KMS-11 (cell line): ENCODE data around the gene DUSP9.

ENCODE experiments used
- H2AFZ ChIP-seq: fragments of 200-600 bp; sonication (generic); 2 replicates; pipeline ENCODE4 v1.6.1; 2016; ENCODE audit warnings: antibody characterized with exemption, mixed run types, low read depth
- H3K27ac ChIP-seq: fragments of 200-600 bp; sonication (generic); 2 replicates; pipeline ENCODE4 v1.6.1; 2016; ENCODE audit warnings: mild to moderate bottlenecking, mixed run types
- H3K27me3 ChIP-seq: fragments of 200-600 bp; sonication (generic); 2 replicates; pipeline ENCODE4 v1.6.1; 2017; ENCODE audit warnings: mild to moderate bottlenecking, low read depth, mixed run types, moderate library complexity; ENCODE audit not compliant: insufficient read depth
- H3K36me3 ChIP-seq: fragments of 200-600 bp; sonication (generic); 2 replicates; pipeline ENCODE4 v1.6.1; 2017; ENCODE audit warnings: mild to moderate bottlenecking, mixed run types; ENCODE audit not compliant: insufficient read depth
- H3K4me1 ChIP-seq: fragments of 200-600 bp; sonication (generic); 2 replicates; pipeline ENCODE4 v1.6.1; 2016; ENCODE audit warnings: mild to moderate bottlenecking, low read depth, mixed run types; ENCODE audit not compliant: poor library complexity, severe bottlenecking
- H3K4me2 ChIP-seq: fragments of 200-600 bp; sonication (generic); 2 replicates; pipeline ENCODE4 v1.7.0; 2016; ENCODE audit warnings: mild to moderate bottlenecking, mixed run types
- H3K4me3 ChIP-seq: fragments of 200-600 bp; sonication (generic); IDR thresholded peaks from 2 replicates; pipeline ENCODE4 v1.6.1; 2017; ENCODE audit warnings: low read depth, low read length, mixed read lengths; ENCODE audit not compliant: insufficient read depth
- H3K79me2 ChIP-seq: fragments of 200-600 bp; sonication (generic); 2 replicates; pipeline ENCODE4 v1.6.1; 2016; ENCODE audit warnings: low read depth, mixed run types; ENCODE audit not compliant: insufficient read depth
- H3K9ac ChIP-seq: fragments of 200-600 bp; sonication (generic); 2 replicates; pipeline ENCODE4 v1.6.1; 2016; ENCODE audit warnings: mild to moderate bottlenecking, mixed run types
- H4K20me1 ChIP-seq: fragments of 200-600 bp; sonication (generic); 2 replicates; pipeline ENCODE4 v1.6.1; 2016; ENCODE audit warnings: mild to moderate bottlenecking, mixed run types; ENCODE audit not compliant: insufficient read depth
- CTCF ChIP-seq: fragments of 200-600 bp; sonication (generic); conservative IDR thresholded peaks from 2 replicates; pipeline ENCODE4 v1.6.1; 2017; ENCODE audit warnings: low read depth, mild to moderate bottlenecking, antibody characterized with exemption, low read length, moderate library complexity, mixed read lengths

Gene DUSP9

GRCh38 chrX:153671589-153672530 is 24.9 kb downstream of the DUSP9 start:
- Histone ChIP-seq H3K36me3 (no peaks in the 10 kb centered on the region), H3K4me1 (no peaks in the 10 kb centered on the region), H4K20me1 (no peaks in the 10 kb centered on the region), H2AFZ (no peak overlapping the region), H3K79me2 (no peaks in the 10 kb centered on the region), H3K27me3 (no peaks in the 10 kb centered on the region), H3K27ac (no peak overlapping the region), H3K9ac (no peak overlapping the region), H3K4me3 (no peak overlapping the region), H3K4me2 (no peak overlapping the region)
- no peak for TF ChIP-seq CTCF

- H3K27ac ChIP-seq, result no peak overlapping the region
- H3K4me1 ChIP-seq, result no peaks in the 10 kb centered on the region
- no peaks in the 10 kb centered on the region for H3K79me2 ChIP-seq
- H2AFZ ChIP-seq, result no peak overlapping the region
- no peak for TF ChIP-seq CTCF
- H3K36me3 ChIP-seq, result no peaks in the 10 kb centered on the region
- H3K27me3 ChIP-seq, result no peaks in the 10 kb centered on the region
- no peak overlapping the region for H3K4me2 ChIP-seq
- H4K20me1 ChIP-seq, result no peaks in the 10 kb centered on the region
- H3K9ac ChIP-seq, result no peak overlapping the region
- H3K4me3 ChIP-seq, result no peak overlapping the region
Measured at GRCh38 chrX:153672531-153673427, 25.8 kb downstream of the DUSP9 start.

GRCh38 chrX:153673428-153674218 is 26.6 kb downstream of the DUSP9 start, which contains the start of gene PNCK:
PNCK (minus strand) TSS chrX:153673813; CDS start chrX:153673076, 737 bp downstream.
- Histone ChIP-seq H3K4me1 (no peaks in the 10 kb centered on the region), H3K79me2 (no peaks in the 10 kb centered on the region), H3K27ac (no peak within 1 kb of the TSS), H3K4me2 (no peak within 1 kb of the TSS), H3K27me3 (no peaks in the 10 kb centered on the region), H4K20me1 (no peaks in the 10 kb centered on the region), H3K9ac (no peak within 1 kb of the TSS), H3K4me3 (no peak within 1 kb of the TSS), H2AFZ (no peak within 1 kb of the TSS), H3K36me3 (no peaks in the 10 kb centered on the region)
- no peak for TF ChIP-seq CTCF

GRCh38 chrX:153674219-153674851 is 27.3 kb downstream of the DUSP9 start:
- TF ChIP-seq CTCF, result no peak
- no peak overlapping the region for H3K9ac ChIP-seq
- no peak overlapping the region for H3K4me2 ChIP-seq
- no peaks in the 10 kb centered on the region for H4K20me1 ChIP-seq
- H3K27ac ChIP-seq, result no peak overlapping the region
- no peaks in the 10 kb centered on the region for H3K27me3 ChIP-seq
- H3K4me3 ChIP-seq, result no peak overlapping the region
- H3K79me2 ChIP-seq, result no peaks in the 10 kb centered on the region
- no peaks in the 10 kb centered on the region for H3K4me1 ChIP-seq
- no peak overlapping the region for H2AFZ ChIP-seq
- H3K36me3 ChIP-seq, result no peaks in the 10 kb centered on the region
